Loucy (cell line): ENCODE data around the gene TNNC1.

ENCODE experiments used
- H2AFZ ChIP-seq: fragments of 200-600 bp; sonication (generic); 2 replicates; pipeline ENCODE4 v1.6.0; 2016; ENCODE audit warnings: antibody characterized with exemption, mild to moderate bottlenecking, low read length, moderate library complexity
- H3F3A ChIP-seq: fragments of 200-600 bp; 2 replicates; pipeline ENCODE4 v1.6.0; 2016; ENCODE audit warnings: antibody characterized with exemption, low read depth, mild to moderate bottlenecking
- H3K27me3 ChIP-seq: fragments of 200-600 bp; sonication (generic); 2 replicates; pipeline ENCODE4 v1.6.1; 2014; ENCODE audit warnings: low read length, mild to moderate bottlenecking; ENCODE audit not compliant: insufficient read depth, poor library complexity, severe bottlenecking
- H3K36me3 ChIP-seq: fragments of 200-600 bp; sonication (generic); 2 replicates; pipeline ENCODE4 v1.6.1; 2016; ENCODE audit warnings: low read length; ENCODE audit not compliant: insufficient read depth
- H3K4me1 ChIP-seq: fragments of 200-600 bp; sonication (generic); 2 replicates; pipeline ENCODE4 v1.5.1; 2014; ENCODE audit warnings: low read length, mild to moderate bottlenecking; ENCODE audit not compliant: insufficient read depth, poor library complexity, severe bottlenecking
- H3K4me2 ChIP-seq: fragments of 200-600 bp; sonication (generic); 2 replicates; pipeline ENCODE4 v1.6.0; 2014; ENCODE audit warnings: antibody characterized with exemption, low read length, low read depth, mild to moderate bottlenecking; ENCODE audit not compliant: poor library complexity, severe bottlenecking
- H3K4me3 ChIP-seq: fragments of 200-600 bp; sonication (generic); 2 replicates; pipeline ENCODE4 v1.5.1; 2014; ENCODE audit warnings: low read length, mild to moderate bottlenecking, mixed read lengths; ENCODE audit not compliant: poor library complexity, severe bottlenecking
- H3K79me2 ChIP-seq: fragments of 200-600 bp; sonication (generic); 2 replicates; pipeline ENCODE4 v1.6.1; 2014; ENCODE audit warnings: low read length; ENCODE audit not compliant: insufficient read depth
- H3K9ac ChIP-seq: fragments of 200-600 bp; sonication (generic); 2 replicates; pipeline ENCODE4 v1.6.0; 2014; ENCODE audit warnings: mild to moderate bottlenecking, low read depth, low read length, moderate library complexity; ENCODE audit not compliant: poor library complexity, severe bottlenecking
- H3K9me2 ChIP-seq: fragments of 200-600 bp; sonication (generic); replicated peaks from 2 replicates; pipeline ENCODE4 v1.6.1; 2016; ENCODE audit warnings: low read depth, low read length, mixed read lengths
- H3K9me3 ChIP-seq: fragments of 200-600 bp; sonication (generic); 2 replicates; pipeline ENCODE4 v1.6.1; 2014; ENCODE audit warnings: mild to moderate bottlenecking, antibody characterized with exemption, low read length, low read depth; ENCODE audit not compliant: insufficient read depth
- H4K20me1 ChIP-seq: fragments of 200-600 bp; sonication (generic); 2 replicates; pipeline ENCODE4 v1.6.0; 2014; ENCODE audit warnings: antibody characterized with exemption, low read length, mild to moderate bottlenecking; ENCODE audit not compliant: insufficient read depth, poor library complexity, severe bottlenecking
- CTCF ChIP-seq: fragments of 200-600 bp; sonication (generic); conservative IDR thresholded peaks from 2 replicates; pipeline ENCODE4 v1.5.1; 2014; ENCODE audit warnings: mild to moderate bottlenecking, antibody characterized with exemption, low read length
- EZH2phosphoT487 ChIP-seq: fragments of 200-600 bp; IDR thresholded peaks from 2 replicates; pipeline ENCODE4 v1.6.1; 2018; ENCODE audit warnings: antibody characterized with exemption, mild to moderate bottlenecking, moderate library complexity, borderline replicate concordance

The TNNC1 gene

DNA sequence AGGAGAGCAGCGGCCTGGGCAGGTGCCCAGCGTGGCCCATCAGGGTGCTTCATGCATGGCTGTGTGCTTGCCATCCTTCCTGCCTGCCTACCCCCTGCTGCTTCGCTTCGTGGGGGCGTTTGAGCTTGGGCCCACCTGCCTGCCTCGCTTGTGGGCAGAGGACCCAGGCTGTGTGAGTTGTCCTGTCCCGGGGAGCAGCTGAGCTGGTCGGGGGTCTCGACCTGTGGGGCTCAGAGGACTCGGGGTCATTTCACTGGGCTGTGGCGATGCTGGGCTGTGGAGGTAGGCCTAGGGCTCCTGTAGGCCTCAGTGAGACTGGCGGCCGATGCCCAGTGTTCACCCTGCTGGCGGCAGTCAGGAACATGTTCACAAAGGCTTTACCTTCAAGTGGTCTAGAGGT, 29.2 kb upstream of the TNNC1 start:
- TF ChIP-seq EZH2phosphoT487 (no peak), CTCF (no peak)
- H3K4me3 ChIP-seq, result no peak overlapping the region
- no peak overlapping the region for H3K9ac ChIP-seq
- H2AFZ ChIP-seq, result no peak overlapping the region
- no peaks in the 10 kb centered on the region for H3K4me1 ChIP-seq
- no peaks in the 10 kb centered on the region for H3K9me3 ChIP-seq
- no peaks in the 10 kb centered on the region for H3F3A ChIP-seq
- H4K20me1 ChIP-seq, result no peaks in the 10 kb centered on the region
- no peaks in the 10 kb centered on the region for H3K9me2 ChIP-seq
- H3K79me2 ChIP-seq, result no peaks in the 10 kb centered on the region
- no peak overlapping the region for H3K4me2 ChIP-seq
- peaks cover 79% of the 10 kb centered on the region for H3K36me3 ChIP-seq
- H3K27me3 ChIP-seq, result no peaks in the 10 kb centered on the region

GRCh38 chr3:52481819-52482521, 28.1 kb upstream of the TNNC1 start:
- Histone ChIP-seq H2AFZ (no peak overlapping the region), H3K9ac (no peak overlapping the region), H3F3A (no peaks in the 10 kb centered on the region), H3K9me3 (no peaks in the 10 kb centered on the region), H3K27me3 (no peaks in the 10 kb centered on the region), H3K4me2 (no peak overlapping the region), H4K20me1 (no peaks in the 10 kb centered on the region), H3K36me3 (peaks cover 81% of the 10 kb centered on the region), H3K4me1 (no peaks in the 10 kb centered on the region), H3K79me2 (no peaks in the 10 kb centered on the region), H3K9me2 (no peaks in the 10 kb centered on the region), H3K4me3 (no peak overlapping the region)
- TF ChIP-seq EZH2phosphoT487 (no peak), CTCF (peak; percentile 67)

- Histone ChIP-seq H3K4me1 (no peaks in the 10 kb centered on the region), H3F3A (no peaks in the 10 kb centered on the region), H3K79me2 (no peaks in the 10 kb centered on the region)
Observed at GRCh38 chr3:52480768-52481715, 27.2 kb upstream of the TNNC1 start.

More at GRCh38 chr3:52480768-52481715, 27.2 kb upstream of the TNNC1 start:
- no peak overlapping the region for H3K4me3 ChIP-seq
- H3K4me2 ChIP-seq, result no peak overlapping the region
- no peaks in the 10 kb centered on the region for H4K20me1 ChIP-seq
- H3K36me3 ChIP-seq, result peaks cover 81% of the 10 kb centered on the region
- H3K9ac ChIP-seq, result no peak overlapping the region
- H3K9me2 ChIP-seq, result no peaks in the 10 kb centered on the region
- H2AFZ ChIP-seq, result no peak overlapping the region
- no peaks in the 10 kb centered on the region for H3K9me3 ChIP-seq
- H3K27me3 ChIP-seq, result no peaks in the 10 kb centered on the region
- TF ChIP-seq CTCF (no peak), EZH2phosphoT487 (no peak)
